K562 (cell line): ENCODE measurements around the gene PTAFR. TPM values are rescaled to one million over a fixed set of nuclear protein-coding genes. Genes with fewer than 3 reads are reported as not detected.
A peak's percentile ranks its signal among the peaks of the same experiment; 100 is the strongest.

Experiments used
- CUX1 ChIP-seq: fragments of 200-800 bp; sonication (Bioruptor generic); IDR thresholded peaks from 2 replicates; pipeline ENCODE4 v1.6.1; 2016; ENCODE audit warnings: missing genetic modification characterization, missing compliant biosample characterization
- HBP1 ChIP-seq: fragments of 450-650 bp; formaldehyde crosslinking; IDR thresholded peaks from 2 replicates; pipeline ENCODE4 v1.4.0; 2022; ENCODE audit warnings: missing genetic modification characterization
- MTA1 ChIP-seq: fragments of 450-650 bp; IDR thresholded peaks from 2 replicates; pipeline ENCODE4 v1.6.1; 2017; ENCODE audit warnings: borderline replicate concordance
- MYNN ChIP-seq, 2 experiments: sonication (generic); formaldehyde crosslinking in 1 of 2; IDR thresholded peaks; 2 replicates each; pipeline versions ENCODE4 v1.5.0 to v1.6.1; 2016 to 2020; ENCODE audit warnings: antibody characterized with exemption in 1 of 2, missing genetic modification reagents in 1 of 2
- POLR2A ChIP-seq: fragments of 450-650 bp; conservative IDR thresholded peaks from 2 replicates; pipeline ENCODE4 v1.6.1; 2016
- ZNF518B ChIP-seq: fragments of 250-450 bp; sonication (Bioruptor Pico); IDR thresholded peaks from 2 replicates; pipeline ENCODE4 v1.5.0; 2021; ENCODE audit warnings: mild to moderate bottlenecking, moderate library complexity
- ZNF592 ChIP-seq: fragments of 450-650 bp; IDR thresholded peaks from 2 replicates; pipeline ENCODE4 v1.6.1; 2017; ENCODE audit warnings: antibody characterized with exemption, mild to moderate bottlenecking
- polyA plus RNA-seq, 8 experiments: library from polyadenylated mRNA; depleted of rRNA in 4 of 8; stranded (reverse) in 5 of 8; unstranded in 3 of 8; fragments of >200 nt; fragmentation: Nextera tagmentation in 2 of 8; fragmentation: Illumina TruSeq in 1 of 8; extraction: Ambion mirVana in 2 of 8; extraction: Trizol in 1 of 8; gene quantifications; 2 replicates each; pipeline versions ENCODE4 v1.2.1 to v1.2.3, GENCODE V29; 2011 to 2014; ENCODE audit warnings: inconsistent platforms in 1 of 8, missing spikeins in 1 of 8
- total RNA-seq, 7 experiments: library from RNA; depleted of rRNA in 6 of 7; stranded (reverse); fragments of >200 nt in 6 of 7; fragmentation: Illumina TruSeq in 2 of 7; extraction: Trizol in 2 of 7; gene quantifications; 2 replicates each; pipeline versions ENCODE4 v1.2.1 to v1.2.3, GENCODE V29; 2011 to 2021; ENCODE audit warnings: low replicate concordance in 1 of 7
- TF ChIP-seq, protein P1 (sequence below): fragments of 250-450 bp; sonication (Bioruptor Pico); IDR thresholded peaks from 2 replicates; pipeline ENCODE4 v1.5.0; 2021; ENCODE audit warnings: mild to moderate bottlenecking, borderline replicate concordance

PTAFR gene
- total and polyA plus RNA-seq, 9 of the 15 experiments (the other 6 are each of a cell fraction or from before 2014, with no cell fraction given), result 0.15 to 0.55 (median 0.40) TPM; not detected in 1

DNA sequence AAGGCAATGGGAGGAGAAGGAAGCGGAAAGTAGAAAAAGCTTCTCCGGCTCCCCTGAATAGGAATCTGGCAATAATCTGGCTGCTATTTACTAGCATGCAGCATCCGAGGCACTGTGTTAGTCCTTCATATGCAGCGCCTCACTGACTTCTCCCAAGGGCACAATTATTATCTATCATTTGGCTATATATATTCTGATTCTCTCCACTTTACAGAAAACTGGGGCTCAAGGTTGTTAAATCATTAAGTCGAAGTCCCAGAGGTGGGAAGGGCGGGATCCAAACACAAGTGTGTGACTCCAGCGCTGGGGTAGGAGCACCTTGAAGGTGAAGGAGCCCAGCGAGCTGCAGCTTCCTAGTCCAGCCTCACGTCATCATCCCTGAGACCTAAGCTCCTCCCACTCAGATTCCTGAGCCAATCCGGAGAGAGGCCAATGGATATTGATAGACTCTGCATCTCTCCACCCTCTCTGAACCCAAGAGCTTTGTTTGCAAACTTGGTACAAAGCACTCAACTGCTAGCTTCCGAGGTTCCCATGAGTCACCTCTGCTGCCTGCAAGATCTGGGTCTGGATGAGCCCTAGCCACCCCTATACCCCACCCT lies 71.5 kb downstream of the PTAFR start (continued):
- no peak for TF ChIP-seq HBP1
- TF ChIP-seq MTA1, result no peak
- TF ChIP-seq ZNF518B, result no peak
- TF ChIP-seq, protein P1, sequence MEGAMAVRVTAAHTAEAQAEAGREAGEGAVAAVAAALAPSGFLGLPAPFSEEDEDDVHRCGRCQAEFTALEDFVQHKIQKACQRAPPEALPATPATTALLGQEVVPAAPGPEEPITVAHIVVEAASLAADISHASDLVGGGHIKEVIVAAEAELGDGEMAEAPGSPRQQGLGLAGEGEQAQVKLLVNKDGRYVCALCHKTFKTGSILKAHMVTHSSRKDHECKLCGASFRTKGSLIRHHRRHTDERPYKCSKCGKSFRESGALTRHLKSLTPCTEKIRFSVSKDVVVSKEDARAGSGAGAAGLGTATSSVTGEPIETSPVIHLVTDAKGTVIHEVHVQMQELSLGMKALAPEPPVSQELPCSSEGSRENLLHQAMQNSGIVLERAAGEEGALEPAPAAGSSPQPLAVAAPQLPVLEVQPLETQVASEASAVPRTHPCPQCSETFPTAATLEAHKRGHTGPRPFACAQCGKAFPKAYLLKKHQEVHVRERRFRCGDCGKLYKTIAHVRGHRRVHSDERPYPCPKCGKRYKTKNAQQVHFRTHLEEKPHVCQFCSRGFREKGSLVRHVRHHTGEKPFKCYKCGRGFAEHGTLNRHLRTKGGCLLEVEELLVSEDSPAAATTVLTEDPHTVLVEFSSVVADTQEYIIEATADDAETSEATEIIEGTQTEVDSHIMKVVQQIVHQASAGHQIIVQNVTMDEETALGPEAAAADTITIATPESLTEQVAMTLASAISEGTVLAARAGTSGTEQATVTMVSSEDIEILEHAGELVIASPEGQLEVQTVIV (CRISPR knock-in tag), result no peak
- no peak for TF ChIP-seq CUX1
- TF ChIP-seq MYNN (IDR thresholded peaks at IDR 0.05), result no peak
- TF ChIP-seq MYNN (CRISPR knock-in tag; IDR thresholded peaks at IDR 0.05), result no peak
- 0 out of 2 replicates have a peak, but pooled peaks have one; percentile 31 for TF ChIP-seq ZNF592
- peak; percentile 85 for TF ChIP-seq POLR2A
